Activated CD4-positive, alpha-beta T cell treated with anti-CD3 and anti-CD28 coated beads, Interleukin-2, Interleukin-6, amounts not matched to agents 100 ng/mL and 50 ng/mL, durations not matched to agents 16 hours and 8 hours (primary cell): ENCODE results near the gene AMPD3.

Experiments
- DNase-seq: peaks from one replicate; pipeline ENCODE4 v3.0.0-alpha.2; 2020

Gene AMPD3

GRCh38 chr11:10541561-10541930 lies 86.5 kb downstream of the AMPD3 start:
- DNase-seq = no peak

- no peak for DNase-seq
These were observed 87.7 kb downstream of the AMPD3 start for GRCh38 chr11:10542776-10543175.

- no peak for DNase-seq
These were observed 88.7 kb downstream of the AMPD3 start for GRCh38 chr11:10543782-10544181.

- no peak for DNase-seq
These were observed 89.7 kb downstream of the AMPD3 start for GRCh38 chr11:10544491-10545465.

GRCh38 chr11:10550503-10551289 lies 95.6 kb downstream of the AMPD3 start:
- no peak for DNase-seq

- no peak for DNase-seq
These were observed 96.2 kb downstream of the AMPD3 start for GRCh38 chr11:10551290-10551592.

- no peak for DNase-seq
These were observed 96.8 kb downstream of the AMPD3 start for GRCh38 chr11:10551845-10552352.

GRCh38 chr11:10556590-10556989 lies 101.5 kb downstream of the AMPD3 start:
- no peak for DNase-seq
